Activated CD4-positive, alpha-beta T cell treated with anti-CD3 and anti-CD28 coated beads for 36 hours (primary cell): Measurements from ENCODE around the gene CENPA. TPM values are rescaled to one million over a fixed set of nuclear protein-coding genes. Genes with fewer than 3 reads are reported as not detected.
"Not testable (repeated sequence)": the region's sequence is repeated elsewhere in the genome, so short reads cannot be mapped to it uniquely, and the experiment has no call there.

Experiments
- ATAC-seq: fragments of 200-7000 bp; cut with Tn5 transposase; one replicate; pipeline ENCODE4 v1.10.0; 2021; ENCODE audit warnings: mild to moderate bottlenecking, moderate library complexity
- CTCF ChIA-PET: fragments of 350-600 bp; sonication (Branson Sonifier 250); formaldehyde crosslinking; loops from one replicate; lab custom pipeline; 2021; ENCODE audit warnings: antibody characterized with exemption; lab: Charles Lee
- POLR2A ChIA-PET: fragments of 350-600 bp; sonication (Branson Sonifier 250); formaldehyde crosslinking; loops from one replicate; lab custom pipeline; 2021; ENCODE audit warnings: antibody characterized with exemption, inconsistent platforms; lab: Charles Lee
- DNase-seq: peaks from one replicate; pipeline ENCODE4 v3.0.0-alpha.2; 2020
- H3K27ac Mint-ChIP-seq: one replicate; pipeline ENCODE4 v1.8.0; 2021; ENCODE audit warnings: mixed read lengths
- H3K27me3 Mint-ChIP-seq: one replicate; pipeline ENCODE4 v1.8.0; 2021; ENCODE audit warnings: mixed read lengths
- H3K36me3 Mint-ChIP-seq: one replicate; pipeline ENCODE4 v1.8.0; 2021; ENCODE audit warnings: low read depth, mixed read lengths
- H3K4me1 Mint-ChIP-seq: one replicate; pipeline ENCODE4 v1.8.0; 2021; ENCODE audit warnings: mixed read lengths
- H3K4me3 Mint-ChIP-seq: one replicate; pipeline ENCODE4 v1.8.0; 2021; ENCODE audit warnings: mild to moderate bottlenecking, moderate library complexity, mixed read lengths
- H3K9me3 Mint-ChIP-seq: one replicate; pipeline ENCODE4 v1.8.0; 2021; ENCODE audit warnings: low read depth, mixed read lengths
- intact Hi-C, 2 experiments: fragments of 100-400 bp; cut with DNase I in 1 of 2; cut with micrococcal nuclease in 1 of 2; formaldehyde crosslinking; loops; one replicate each; pipeline versions ENCODE4 v1.14.2 to v1.15.1; 2022 to 2024; cut with DNase I, micrococcal nuclease
- total RNA-seq, 2 experiments: library from RNA; stranded (reverse); gene quantifications; one replicate each; pipeline ENCODE4 v1.2.3, GENCODE V29; 2021

Gene CENPA
- total RNA-seq, 2 experiments from 2014 or later = 37.0 to 38.0 TPM

DNA sequence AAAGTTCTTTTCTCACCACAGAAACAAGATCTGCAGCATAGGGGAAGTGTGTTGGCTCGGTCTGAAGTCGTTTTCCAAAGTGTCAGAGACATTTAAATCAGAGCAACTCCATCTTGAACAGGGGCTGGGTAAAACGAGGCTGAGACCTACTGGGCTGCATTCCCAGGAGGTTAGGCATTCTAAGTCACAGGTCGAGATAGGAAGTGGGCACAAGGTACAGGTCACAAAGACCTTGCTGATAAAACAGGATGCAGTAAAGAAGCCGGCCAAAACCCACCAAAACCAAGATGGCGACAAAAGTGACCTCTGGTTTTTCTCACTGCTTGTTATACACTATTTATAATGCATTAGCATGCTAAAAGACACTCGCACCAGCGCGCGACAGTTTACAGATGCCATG lies 24.9 kb upstream of the CENPA start:
- intact Hi-C loops = loop anchor here in 1 of 2 experiments (5.0 kb wide), 2 partner anchors 729 to 884 kb away; partner anchors contain the start of genes ASXL2 and RAB10
- DNase-seq, H3K27me3 Mint-ChIP-seq, ATAC-seq, H3K4me3 Mint-ChIP-seq, POLR2A ChIA-PET, H3K27ac Mint-ChIP-seq, H3K9me3 Mint-ChIP-seq, H3K36me3 Mint-ChIP-seq: not testable (repeated sequence)
- CTCF ChIA-PET = interaction anchor here (0.7 kb wide), 1 partner anchor 1933 kb away, joined by 3 read pairs; no protein-coding TSS in a partner anchor
- H3K4me1 Mint-ChIP-seq = peaks cover 27% of the 10 kb centered on the region

DNA sequence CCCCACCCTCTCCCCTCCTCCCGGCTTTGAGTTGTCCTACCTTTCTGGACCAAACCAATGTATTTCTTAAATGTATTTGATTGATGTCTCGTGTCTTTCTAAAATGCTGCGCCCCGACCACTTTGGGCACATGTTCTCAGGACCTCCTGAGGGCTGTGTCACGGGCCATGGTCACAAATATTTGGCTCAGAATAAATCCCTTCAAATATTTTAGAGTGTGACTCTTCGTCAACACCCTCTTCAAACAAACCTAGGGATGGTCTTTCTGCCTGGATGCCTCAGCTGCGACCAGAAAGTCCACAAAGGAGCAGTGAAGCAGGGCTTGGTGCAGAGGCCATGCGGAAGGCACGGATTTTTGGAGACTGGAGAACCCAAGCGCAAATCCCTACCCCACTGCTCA lies 22.8 kb upstream of the CENPA start:
- Mint-ChIP-seq H3K4me1 (peaks cover 31% of the 10 kb centered on the region), H3K27ac (no peak overlapping the region), H3K36me3 (peaks cover 1% of the 10 kb centered on the region), H3K27me3 (no peaks in the 10 kb centered on the region), H3K9me3 (no peaks in the 10 kb centered on the region), H3K4me3 (peak overlapping the region; percentile 85)
- ATAC-seq (no peak), DNase-seq (no peak)
- intact Hi-C loops = loop anchor here in 1 of 2 experiments (5.0 kb wide), 2 partner anchors 731 to 886 kb away; partner anchors contain the start of genes ASXL2 and RAB10
- ChIA-PET CTCF (no interaction called here), POLR2A (no interaction called here)

- ATAC-seq (peak; percentile 95), DNase-seq (peak; percentile 91)
- intact Hi-C loops = loop anchor here (1.0 to 5.0 kb wide), 4 partner anchors 21 to 887 kb away; partner anchors contain the start of genes ADGRF3 (in 1 of the 2), ASXL2 (in 1 of the 2), RAB10 (in 1 of the 2) and SELENOI (in 1 of the 2)
- peaks cover 1% of the 10 kb centered on the region for H3K36me3 Mint-ChIP-seq
- ChIA-PET POLR2A (no interaction called here), CTCF (interaction anchor here (0.5 to 0.7 kb wide), 4 partner anchors 15 to 1596 kb away, joined by 3 read pairs; partner anchors contain the start of gene POMC)
- H3K27me3 Mint-ChIP-seq = no peaks in the 10 kb centered on the region
- H3K4me1 Mint-ChIP-seq = peaks cover 36% of the 10 kb centered on the region
- peak within 1 kb of the TSS; percentile 78 for H3K27ac Mint-ChIP-seq
- no peaks in the 10 kb centered on the region for H3K9me3 Mint-ChIP-seq
- H3K4me3 Mint-ChIP-seq = peak within 1 kb of the TSS; percentile 85
These were observed 21.6 kb upstream of the CENPA start, which contains the start of gene SLC35F6 for GRCh38 chr2:26764078-26764887. TSS of gene SLC35F6 (plus strand) at chr2:26764284. CDS start at chr2:26764350, 66 bp downstream.

- CTCF ChIA-PET = interaction anchor here (0.6 to 1.8 kb wide), 5 partner anchors 14 to 369 kb away, joined by 3 read pairs; no protein-coding TSS in a partner anchor
- Mint-ChIP-seq H3K36me3 (peaks cover 1% of the 10 kb centered on the region), H3K4me3 (peak overlapping the region; percentile 85), H3K27ac (peak overlapping the region; percentile 78), H3K27me3 (no peaks in the 10 kb centered on the region), H3K9me3 (no peaks in the 10 kb centered on the region), H3K4me1 (peaks cover 39% of the 10 kb centered on the region)
- POLR2A ChIA-PET = no interaction called here
- ATAC-seq = no peak
- no peak for DNase-seq
- intact Hi-C loops = loop anchor here (1.0 to 5.0 kb wide), 4 partner anchors 20 to 888 kb away; partner anchors contain the start of genes ADGRF3 (in 1 of the 2), ASXL2 (in 1 of the 2), RAB10 (in 1 of the 2) and SELENOI (in 1 of the 2)
These were observed 20.9 kb upstream of the CENPA start for GRCh38 chr2:26764906-26765305.

DNA sequence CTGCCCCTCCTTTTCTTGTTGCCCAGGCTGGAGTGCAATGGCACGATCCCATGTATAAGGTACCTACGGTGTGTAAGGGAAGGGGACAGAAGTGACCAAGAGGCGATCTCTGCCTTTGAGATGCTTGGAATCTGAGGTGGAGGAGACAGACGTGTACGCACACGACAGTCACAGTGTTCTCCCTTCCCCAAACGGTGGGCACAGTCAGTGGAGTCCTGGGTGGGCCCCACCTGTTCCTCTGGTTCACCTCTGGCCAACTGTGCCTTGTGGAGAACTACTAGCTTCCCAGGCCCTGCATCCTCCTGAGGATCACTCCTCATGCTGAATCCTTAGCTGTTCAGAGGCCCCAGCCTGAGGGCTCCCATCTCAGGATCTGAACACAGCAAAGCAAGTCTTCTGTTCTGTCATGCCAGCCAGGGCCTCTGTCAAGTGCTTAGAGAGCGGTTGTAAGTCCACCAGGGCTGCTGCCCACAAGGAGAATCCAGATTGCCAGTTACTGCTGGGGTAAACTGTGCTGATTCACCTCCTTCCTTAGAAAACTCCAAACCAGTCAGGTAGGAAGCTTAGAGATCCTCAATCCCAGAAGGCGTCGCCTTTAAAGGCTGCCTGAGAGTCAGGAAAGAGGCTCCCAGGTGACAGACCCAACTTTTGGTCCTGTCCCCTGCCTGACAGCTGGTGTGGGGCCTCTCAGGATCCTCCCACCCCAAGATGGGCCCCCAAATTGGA lies 20.2 kb upstream of the CENPA start:
- Mint-ChIP-seq H3K36me3 (peaks cover 1% of the 10 kb centered on the region), H3K9me3 (no peaks in the 10 kb centered on the region), H3K4me3 (peak overlapping the region; percentile 85), H3K27ac (peak overlapping the region; percentile 78), H3K4me1 (peaks cover 45% of the 10 kb centered on the region), H3K27me3 (no peaks in the 10 kb centered on the region)
- DNase-seq (no peak), ATAC-seq (no peak)
- POLR2A ChIA-PET = no interaction called here
- CTCF ChIA-PET = interaction anchor here (0.6 to 1.8 kb wide), 2 partner anchors 17 to 88 kb away, joined by 3 read pairs; no protein-coding TSS in a partner anchor
- intact Hi-C loops = no loop called here

DNA sequence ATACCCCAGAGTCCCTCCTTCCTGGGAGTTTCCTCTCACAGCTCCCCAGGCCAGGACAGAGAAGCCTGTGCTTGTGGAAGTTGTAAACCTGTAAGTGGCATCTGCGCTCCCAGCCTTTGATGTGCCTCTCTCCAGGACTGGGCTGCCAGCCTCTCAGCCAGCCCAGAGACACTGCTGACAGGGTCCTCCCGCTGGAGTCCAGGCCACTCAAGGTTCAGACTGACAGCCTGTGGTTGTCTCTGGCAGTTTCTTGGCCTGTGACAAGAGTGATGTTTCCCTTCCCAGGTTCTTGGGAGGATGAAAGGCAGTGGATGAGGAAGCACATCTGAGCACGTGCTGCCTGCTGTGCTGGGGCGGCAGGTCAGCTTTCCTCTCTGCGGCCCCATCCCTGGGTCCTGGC lies 18.7 kb upstream of the CENPA start:
- no peak overlapping the region for H3K4me3 Mint-ChIP-seq
- DNase-seq (no peak), ATAC-seq (no peak)
- ChIA-PET POLR2A (interaction anchor here (0.6 kb wide), 1 partner anchor 83 kb away, joined by 3 read pairs; no protein-coding TSS in a partner anchor), CTCF (no interaction called here)
- peaks cover 58% of the 10 kb centered on the region for H3K4me1 Mint-ChIP-seq
- H3K9me3 Mint-ChIP-seq = no peaks in the 10 kb centered on the region
- H3K36me3 Mint-ChIP-seq = peaks cover 8% of the 10 kb centered on the region
- peak overlapping the region; percentile 44 for H3K27ac Mint-ChIP-seq
- H3K27me3 Mint-ChIP-seq = no peaks in the 10 kb centered on the region
- intact Hi-C loops = no loop called here

DNA sequence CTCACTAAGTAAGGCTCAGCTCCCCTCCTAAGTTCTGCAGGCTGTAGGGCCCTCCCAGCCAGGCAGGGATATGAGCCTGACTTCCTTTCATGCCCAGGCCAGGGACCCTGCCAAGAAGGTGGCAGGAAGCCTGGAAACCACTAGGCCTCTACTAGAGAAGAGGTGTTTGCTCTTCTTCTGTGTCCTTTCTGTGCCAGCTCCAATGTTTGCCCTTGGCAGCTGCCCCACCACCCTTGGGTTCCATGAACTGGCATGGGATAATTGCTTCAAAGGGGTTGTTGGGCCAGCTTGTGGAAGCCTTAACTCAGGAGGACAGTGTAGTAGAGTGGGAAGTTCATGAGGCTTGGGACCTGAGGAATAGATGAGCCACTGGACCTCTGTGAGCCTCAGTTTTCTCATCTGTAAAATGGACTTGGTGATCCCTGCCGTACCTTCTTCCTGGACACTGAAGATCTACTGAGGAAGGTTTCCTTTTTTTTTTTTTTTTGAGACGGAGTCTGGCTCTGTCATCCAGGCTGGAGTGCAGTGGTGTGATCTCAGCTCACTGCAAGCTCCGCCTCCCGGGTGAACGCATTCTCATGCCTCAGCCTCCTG lies 17.9 kb upstream of the CENPA start:
- H3K36me3 Mint-ChIP-seq = peaks cover 8% of the 10 kb centered on the region
- intact Hi-C loops = no loop called here
- no peak overlapping the region for H3K4me3 Mint-ChIP-seq
- H3K27me3 Mint-ChIP-seq = no peaks in the 10 kb centered on the region
- H3K9me3 Mint-ChIP-seq = no peaks in the 10 kb centered on the region
- ATAC-seq (no peak), DNase-seq (no peak)
- H3K27ac Mint-ChIP-seq = no peak overlapping the region
- POLR2A ChIA-PET = interaction anchor here (0.6 kb wide), 3 partner anchors 82 to 468 kb away, joined by 3 to 8 read pairs (median 3); no protein-coding TSS in a partner anchor
- H3K4me1 Mint-ChIP-seq = peaks cover 66% of the 10 kb centered on the region
- CTCF ChIA-PET = interaction anchor here (1.4 kb wide), 1 partner anchor 43 kb away, joined by 3 read pairs; no protein-coding TSS in a partner anchor

GRCh38 chr2:26768759-26769088 lies 17.1 kb upstream of the CENPA start:
- intact Hi-C loops = no loop called here

GRCh38 chr2:26769089-26769761 lies 16.6 kb upstream of the CENPA start:
- no peak overlapping the region for H3K4me3 Mint-ChIP-seq
- intact Hi-C loops = no loop called here

More at GRCh38 chr2:26768759-26769088, 17.1 kb upstream of the CENPA start:
- Mint-ChIP-seq H3K27me3 (no peaks in the 10 kb centered on the region), H3K9me3 (no peaks in the 10 kb centered on the region), H3K36me3 (peaks cover 8% of the 10 kb centered on the region), H3K4me1 (peaks cover 64% of the 10 kb centered on the region), H3K27ac (peak overlapping the region; percentile 60), H3K4me3 (no peak overlapping the region)
- ATAC-seq (no peak), DNase-seq (no peak)
- ChIA-PET POLR2A (interaction anchor here (0.6 kb wide), 1 partner anchor 468 kb away, joined by 3 read pairs; no protein-coding TSS in a partner anchor), CTCF (interaction anchor here (0.7 to 1.4 kb wide), 2 partner anchors 36 to 42 kb away, joined by 3 read pairs; no protein-coding TSS in a partner anchor)

DNA sequence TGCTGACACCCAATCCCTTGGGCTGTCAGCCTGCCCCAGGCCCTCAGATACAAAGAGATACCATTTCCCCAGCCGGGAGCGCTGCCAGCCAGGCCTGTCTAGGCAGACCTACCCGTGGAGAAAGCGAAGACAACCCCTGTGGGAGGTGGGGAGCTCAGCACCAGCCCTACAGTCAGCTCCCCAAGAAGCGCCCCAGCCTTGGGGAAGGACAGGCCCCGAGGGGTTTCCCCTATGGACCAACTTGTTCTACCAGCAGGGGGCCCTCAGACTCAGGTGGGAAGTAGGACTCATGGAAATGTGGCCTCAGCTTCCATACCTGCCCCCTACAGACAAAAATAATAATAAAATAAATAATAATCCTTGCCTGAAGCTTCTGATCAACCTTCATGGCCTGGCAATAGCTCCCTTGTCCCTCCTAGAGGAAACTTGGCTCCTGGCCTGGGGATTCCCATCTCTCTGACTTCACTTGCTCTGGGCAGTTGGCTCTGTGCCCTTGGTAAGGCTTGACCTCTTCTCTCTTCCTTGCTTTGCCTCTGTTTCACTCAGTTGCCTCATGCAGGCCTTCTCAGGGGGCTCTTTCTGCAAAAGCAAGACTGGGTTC lies 14.8 kb upstream of the CENPA start:
- H3K4me1 Mint-ChIP-seq = peaks cover 51% of the 10 kb centered on the region
- ATAC-seq (peak; percentile 28), DNase-seq (peak; percentile 64)
- H3K9me3 Mint-ChIP-seq = no peaks in the 10 kb centered on the region
- H3K36me3 Mint-ChIP-seq = peaks cover 8% of the 10 kb centered on the region
- H3K27me3 Mint-ChIP-seq = no peaks in the 10 kb centered on the region
- no peak overlapping the region for H3K4me3 Mint-ChIP-seq
- CTCF ChIA-PET = interaction anchor here (0.6 to 1.3 kb wide), 5 partner anchors 13 to 1529 kb away, joined by 3 to 5 read pairs (median 3); no protein-coding TSS in a partner anchor
- POLR2A ChIA-PET = interaction anchor here (0.6 kb wide), 1 partner anchor 41 kb away, joined by 5 read pairs; no protein-coding TSS in a partner anchor
- H3K27ac Mint-ChIP-seq = peak overlapping the region; percentile 58
- intact Hi-C loops = no loop called here

More at GRCh38 chr2:26769089-26769761, 16.6 kb upstream of the CENPA start:
- Mint-ChIP-seq H3K36me3 (peaks cover 8% of the 10 kb centered on the region), H3K9me3 (no peaks in the 10 kb centered on the region), H3K27me3 (no peaks in the 10 kb centered on the region), H3K27ac (peak overlapping the region; percentile 60), H3K4me1 (peaks cover 64% of the 10 kb centered on the region)
- ChIA-PET POLR2A (no interaction called here), CTCF (interaction anchor here (0.7 to 1.4 kb wide), 2 partner anchors 36 to 42 kb away, joined by 3 read pairs; no protein-coding TSS in a partner anchor)
- ATAC-seq (peak; percentile 31), DNase-seq (peak; percentile 47)
